SK-N-SH (cell line): ENCODE results near the gene GINS3. TPM values are rescaled to one million over a fixed set of nuclear protein-coding genes. Genes with fewer than 3 reads are reported as not detected.

ENCODE experiments used
- CTCF ChIA-PET: fragments of 300-600, 350-600 bp; formaldehyde crosslinking; extraction: SDS; loops from one replicate; lab custom pipeline; 2021; lab: Yijun Ruan, JAX
- POLR2A ChIA-PET: fragments of 350-600 bp; sonication (Branson Sonifier 250); formaldehyde crosslinking; extraction: SDS; loops from one replicate; lab custom pipeline; 2020; ENCODE audit warnings: antibody characterized with exemption, inconsistent platforms; lab: Yijun Ruan, JAX
- DNase-seq: peaks from one replicate; pipeline ENCODE4 v3.0.0; 2012
- H2AFZ ChIP-seq: fragments of 200-600 bp; sonication (generic); 2 replicates; pipeline ENCODE4 v1.8.1; 2016; ENCODE audit warnings: antibody characterized with exemption, mild to moderate bottlenecking, low read depth
- H3F3A ChIP-seq: fragments of 200-600 bp; sonication (generic); replicated peaks from 2 replicates; pipeline ENCODE3; 2016; ENCODE audit warnings: antibody characterized with exemption, mild to moderate bottlenecking; ENCODE audit not compliant: insufficient read depth
- H3K27ac ChIP-seq, 2 experiments: fragments of 200-500 bp in 1 of 2; fragments of 200-600 bp in 1 of 2; sonication (Bioruptor generic) in 1 of 2; sonication (generic), shearing (Covaris generic) in 1 of 2; 2 replicates each; pipeline versions ENCODE4 v1.5.1 to v1.6.1; 2014 to 2016; ENCODE audit warnings: low read depth in 2 of 2, inconsistent platforms in 1 of 2, low read length in 1 of 2, mild to moderate bottlenecking in 1 of 2, mixed read lengths in 1 of 2
- H3K27me3 ChIP-seq: fragments of 200-600 bp; sonication (generic), shearing (Covaris generic); 2 replicates; pipeline ENCODE4 v1.6.1; 2016; ENCODE audit warnings: mixed run types; ENCODE audit not compliant: insufficient read depth
- H3K36me3 ChIP-seq, 2 experiments: fragments of 200-500 bp in 1 of 2; fragments of 200-600 bp in 1 of 2; sonication (Bioruptor generic) in 1 of 2; sonication (generic) in 1 of 2; replicated peaks in 1 of 2; 2 replicates each; pipeline versions ENCODE3 to v1.5.1; 2014 to 2016; ENCODE audit warnings: low read length in 1 of 2, mild to moderate bottlenecking in 1 of 2; ENCODE audit not compliant: insufficient read depth in 2 of 2, control insufficient read depth in 1 of 2
- H3K4me1 ChIP-seq, 2 experiments: fragments of 200-500 bp in 1 of 2; fragments of 200-600 bp in 1 of 2; sonication (Bioruptor generic) in 1 of 2; sonication (generic), shearing (Covaris generic) in 1 of 2; 2 replicates each; pipeline versions ENCODE4 v1.5.1 to v1.6.1; 2014 to 2016; ENCODE audit warnings: low read depth in 1 of 2, low read length in 1 of 2, mixed run types in 1 of 2; ENCODE audit not compliant: insufficient read depth in 2 of 2, control insufficient read depth in 1 of 2
- H3K4me2 ChIP-seq: fragments of 200-600 bp; sonication (generic), shearing (Covaris generic); 2 replicates; pipeline ENCODE4 v1.6.1; 2017; ENCODE audit warnings: mixed run types
- H3K4me3 ChIP-seq, 2 experiments: fragments of 200-500 bp in 1 of 2; fragments of 200-600 bp in 1 of 2; sonication (Bioruptor generic) in 1 of 2; sonication (generic), shearing (Covaris generic) in 1 of 2; 2 replicates each; pipeline versions ENCODE4 v1.5.1 to v1.8.1; 2014 to 2016; ENCODE audit warnings: low read depth in 2 of 2, inconsistent platforms in 1 of 2, low read length in 1 of 2, mild to moderate bottlenecking in 1 of 2, mixed read lengths in 1 of 2, moderate library complexity in 1 of 2
- H3K79me2 ChIP-seq: fragments of 200-600 bp; sonication (generic); 2 replicates; pipeline ENCODE4 v1.8.1; 2017; ENCODE audit warnings: mild to moderate bottlenecking; ENCODE audit not compliant: insufficient read depth
- H3K9ac ChIP-seq: fragments of 200-600 bp; sonication (generic); 2 replicates; pipeline ENCODE4 v1.6.1; 2017; ENCODE audit warnings: mixed run types
- H3K9me2 ChIP-seq: fragments of 200-600 bp; sonication (generic); 2 replicates; pipeline ENCODE4 v1.6.1; 2017; ENCODE audit warnings: mixed run types
- H3K9me3 ChIP-seq: fragments of 200-600 bp; sonication (generic); 2 replicates; pipeline ENCODE4 v1.6.1; 2017; ENCODE audit warnings: mixed run types, mild to moderate bottlenecking, moderate library complexity
- H4K20me1 ChIP-seq: fragments of 200-600 bp; sonication (generic); 2 replicates; pipeline ENCODE4 v1.6.1; 2017; ENCODE audit warnings: mild to moderate bottlenecking, mixed run types; ENCODE audit not compliant: insufficient read depth
- EZH2phosphoT487 ChIP-seq: fragments of 200-600 bp; sonication (generic); IDR thresholded peaks from 2 replicates; pipeline ENCODE4 v1.6.1; 2017; ENCODE audit warnings: low read depth, mixed run types, mild to moderate bottlenecking, antibody characterized with exemption, moderate library complexity, borderline replicate concordance
- FOSL2 ChIP-seq: IDR thresholded peaks from 2 replicates; pipeline ENCODE4 v1.4.0; 2012; ENCODE audit warnings: low read depth, mild to moderate bottlenecking, moderate library complexity, borderline replicate concordance
- FOXJ3 ChIP-seq: sonication (generic); formaldehyde crosslinking; IDR thresholded peaks from 2 replicates; pipeline ENCODE4 v1.5.1; 2020; ENCODE audit warnings: mild to moderate bottlenecking, missing genetic modification reagents
- GABPA ChIP-seq: IDR thresholded peaks from 2 replicates; pipeline ENCODE4 v1.4.0; 2012; ENCODE audit warnings: low read depth, mild to moderate bottlenecking
- NFIC ChIP-seq: IDR thresholded peaks from 2 replicates; pipeline ENCODE4 v1.4.0; 2012; ENCODE audit warnings: borderline replicate concordance
- NRF1 ChIP-seq: IDR thresholded peaks from 2 replicates; pipeline ENCODE4 v1.6.1; 2012; ENCODE audit warnings: low read depth, mild to moderate bottlenecking, low read length
- POLR2AphosphoS5 ChIP-seq: IDR thresholded peaks from 2 replicates; pipeline ENCODE4 v1.6.1; 2012; ENCODE audit warnings: low read depth, low read length
- SIN3A ChIP-seq: IDR thresholded peaks from 2 replicates; pipeline ENCODE4 v1.6.1; 2012; ENCODE audit warnings: low read depth, mild to moderate bottlenecking, low read length, moderate library complexity, borderline replicate concordance
- SMC3 ChIP-seq: IDR thresholded peaks from 2 replicates; pipeline ENCODE4 v1.6.1; 2012; ENCODE audit warnings: low read depth, low read length, improper control_type of control experiment
- TEAD4 ChIP-seq: IDR thresholded peaks from 2 replicates; pipeline ENCODE4 v1.4.0; 2012; ENCODE audit warnings: mild to moderate bottlenecking, borderline replicate concordance; ENCODE audit not compliant: insufficient read depth
- YY1 ChIP-seq: IDR thresholded peaks from 2 replicates; pipeline ENCODE4 v1.4.0; 2012; ENCODE audit warnings: low read depth, mild to moderate bottlenecking
- WGBS: methylation state at CpG from one replicate; pipeline ENCODE4 v1.1.6; 2017; ENCODE audit warnings: low lambda C conversion rate; 5-methylcytosine and 5-hydroxymethylcytosine counted together
- polyA plus RNA-seq, 3 experiments: library from polyadenylated mRNA; depleted of rRNA; stranded (reverse); fragments of >200 nt; gene quantifications; 2 replicates each; pipeline ENCODE4 v1.2.3, GENCODE V29; 2012
- TF ChIP-seq, protein P1 (sequence below): fragments of 150-350 bp; IDR thresholded peaks from 2 replicates; pipeline ENCODE4 v1.6.1; 2016; ENCODE audit warnings: mild to moderate bottlenecking, low read depth, low read length
- TF ChIP-seq, protein P2 (sequence below): IDR thresholded peaks from 2 replicates; pipeline ENCODE4 v1.4.0; 2012; ENCODE audit warnings: low read depth, borderline replicate concordance

The GINS3 gene
- polyA plus RNA-seq, 1 of the 3 experiments (the other 2 are of a cell fraction): 8.7 TPM

DNA sequence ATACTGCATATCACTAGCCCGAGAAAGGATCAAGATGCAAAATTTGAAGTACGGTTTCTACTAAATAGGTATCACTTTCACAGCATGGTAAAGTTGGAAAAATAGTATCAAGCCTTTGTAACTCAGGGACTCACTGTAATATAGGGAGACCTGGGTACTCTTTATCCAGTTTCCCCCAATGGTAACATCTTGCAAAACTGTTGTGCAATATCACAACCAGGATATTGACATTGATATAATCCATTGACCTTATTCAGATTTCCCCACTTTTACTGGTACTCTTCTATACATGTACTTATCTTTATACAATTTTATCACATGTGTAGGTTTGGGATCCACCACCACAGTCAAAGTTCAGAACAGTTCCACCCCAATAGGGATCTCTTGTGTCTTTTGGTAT lies 20.4 kb upstream of the GINS3 start:
- no peak overlapping the region for H3K27ac ChIP-seq
- WGBS: 83% methylated on average over 2 of the region's 2 CpGs
- TF ChIP-seq YY1 (no peak), POLR2AphosphoS5 (no peak), SIN3A (no peak), EZH2phosphoT487 (no peak), FOSL2 (no peak), SMC3 (no peak), NRF1 (no peak)
- TF ChIP-seq, all 33 proteins: peak for 0
- ChIA-PET CTCF (no interaction called here), POLR2A (no interaction called here)
- Histone ChIP-seq H3K79me2 (no peaks in the 10 kb centered on the region), H3K9ac (no peak overlapping the region), H3K4me1 (no peaks in the 10 kb centered on the region), H3K36me3 (no peaks in the 10 kb centered on the region), H3K9me3 (no peaks in the 10 kb centered on the region), H4K20me1 (no peaks in the 10 kb centered on the region), H3K4me2 (no peak overlapping the region), H2AFZ (no peak overlapping the region), H3K27me3 (no peaks in the 10 kb centered on the region), H3K9me2 (no peaks in the 10 kb centered on the region), H3K4me3 (no peak overlapping the region), H3F3A (no peaks in the 10 kb centered on the region)
- no peak for DNase-seq

DNA sequence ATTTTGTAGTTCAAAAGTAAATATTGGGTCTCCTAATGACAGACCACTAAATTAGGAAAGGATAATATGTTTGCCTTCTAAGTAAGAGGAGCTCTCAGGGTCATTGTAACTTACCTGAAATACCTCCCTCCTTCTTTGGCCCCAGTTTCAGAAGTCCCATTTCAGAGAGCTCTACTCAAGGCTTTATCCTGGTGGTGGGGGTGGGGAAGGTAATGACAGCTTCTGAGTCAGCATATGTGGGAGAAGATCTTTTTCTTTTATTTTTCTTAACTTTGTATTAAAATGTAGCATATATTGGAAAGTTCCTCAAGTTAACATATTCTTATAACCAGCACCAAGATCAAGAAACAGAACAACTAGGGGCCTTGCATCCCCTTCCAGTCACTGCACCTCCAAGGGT lies 16.9 kb upstream of the GINS3 start:
- no peak overlapping the region for H3K9ac ChIP-seq
- no peak overlapping the region for H3K27ac ChIP-seq
- no peaks in the 10 kb centered on the region for H4K20me1 ChIP-seq
- no peaks in the 10 kb centered on the region for H3K9me3 ChIP-seq
- no peaks in the 10 kb centered on the region for H3K79me2 ChIP-seq
- TF ChIP-seq TEAD4 (no peak), FOXJ3 (CRISPR knock-in tag) (no peak), GABPA (no peak), POLR2AphosphoS5 (no peak)
- TF ChIP-seq, protein P1, sequence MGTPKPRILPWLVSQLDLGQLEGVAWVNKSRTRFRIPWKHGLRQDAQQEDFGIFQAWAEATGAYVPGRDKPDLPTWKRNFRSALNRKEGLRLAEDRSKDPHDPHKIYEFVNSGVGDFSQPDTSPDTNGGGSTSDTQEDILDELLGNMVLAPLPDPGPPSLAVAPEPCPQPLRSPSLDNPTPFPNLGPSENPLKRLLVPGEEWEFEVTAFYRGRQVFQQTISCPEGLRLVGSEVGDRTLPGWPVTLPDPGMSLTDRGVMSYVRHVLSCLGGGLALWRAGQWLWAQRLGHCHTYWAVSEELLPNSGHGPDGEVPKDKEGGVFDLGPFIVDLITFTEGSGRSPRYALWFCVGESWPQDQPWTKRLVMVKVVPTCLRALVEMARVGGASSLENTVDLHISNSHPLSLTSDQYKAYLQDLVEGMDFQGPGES: no peak
- no peak for DNase-seq
- no peaks in the 10 kb centered on the region for H3K27me3 ChIP-seq
- H3F3A ChIP-seq: peaks cover 11% of the 10 kb centered on the region
- no peak overlapping the region for H3K4me3 ChIP-seq
- H3K4me1 ChIP-seq: no peaks in the 10 kb centered on the region; a peak in 1 of 4 replicates
- H3K9me2 ChIP-seq: no peaks in the 10 kb centered on the region
- no peak overlapping the region for H2AFZ ChIP-seq
- ChIA-PET POLR2A (no interaction called here), CTCF (interaction anchor here (1.1 to 1.7 kb wide), 4 partner anchors 17 to 112 kb away, joined by 3 to 5 read pairs (median 4); partner anchors contain the start of gene GINS3)
- no peaks in the 10 kb centered on the region for H3K36me3 ChIP-seq
- no peak overlapping the region for H3K4me2 ChIP-seq

DNA sequence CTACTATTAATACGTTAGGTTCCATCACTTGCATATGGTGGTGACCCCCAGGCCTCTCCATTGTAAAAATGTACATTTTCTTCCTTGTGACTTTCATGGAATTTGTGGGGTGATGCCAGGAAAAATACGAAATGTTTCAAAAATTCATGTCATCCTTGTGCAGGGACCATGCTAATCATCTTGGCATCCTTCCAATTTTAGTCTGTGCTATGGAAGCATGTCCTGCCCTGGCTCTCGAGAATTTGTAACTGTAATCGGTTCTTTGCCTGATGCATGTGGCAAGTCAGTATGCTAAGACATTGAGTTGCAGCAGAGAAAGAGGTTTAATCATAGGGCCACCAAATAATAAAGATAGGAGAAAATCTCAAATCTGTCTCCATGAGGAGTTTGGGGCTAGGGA lies 14.3 kb upstream of the GINS3 start:
- no peaks in the 10 kb centered on the region for H4K20me1 ChIP-seq
- no peak overlapping the region for H3K9ac ChIP-seq
- no peaks in the 10 kb centered on the region for H3K27me3 ChIP-seq
- H3K79me2 ChIP-seq: no peaks in the 10 kb centered on the region
- ChIA-PET POLR2A (no interaction called here), CTCF (no interaction called here)
- peaks cover 11% of the 10 kb centered on the region for H3F3A ChIP-seq
- TF ChIP-seq NFIC: peak; percentile 60
- TF ChIP-seq, protein P2, sequence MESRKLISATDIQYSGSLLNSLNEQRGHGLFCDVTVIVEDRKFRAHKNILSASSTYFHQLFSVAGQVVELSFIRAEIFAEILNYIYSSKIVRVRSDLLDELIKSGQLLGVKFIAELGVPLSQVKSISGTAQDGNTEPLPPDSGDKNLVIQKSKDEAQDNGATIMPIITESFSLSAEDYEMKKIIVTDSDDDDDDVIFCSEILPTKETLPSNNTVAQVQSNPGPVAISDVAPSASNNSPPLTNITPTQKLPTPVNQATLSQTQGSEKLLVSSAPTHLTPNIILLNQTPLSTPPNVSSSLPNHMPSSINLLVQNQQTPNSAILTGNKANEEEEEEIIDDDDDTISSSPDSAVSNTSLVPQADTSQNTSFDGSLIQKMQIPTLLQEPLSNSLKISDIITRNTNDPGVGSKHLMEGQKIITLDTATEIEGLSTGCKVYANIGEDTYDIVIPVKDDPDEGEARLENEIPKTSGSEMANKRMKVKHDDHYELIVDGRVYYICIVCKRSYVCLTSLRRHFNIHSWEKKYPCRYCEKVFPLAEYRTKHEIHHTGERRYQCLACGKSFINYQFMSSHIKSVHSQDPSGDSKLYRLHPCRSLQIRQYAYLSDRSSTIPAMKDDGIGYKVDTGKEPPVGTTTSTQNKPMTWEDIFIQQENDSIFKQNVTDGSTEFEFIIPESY: no peak
- H3K36me3 ChIP-seq: no peaks in the 10 kb centered on the region
- 54% methylated on average over 4 of the region's 4 CpGs for WGBS
- DNase-seq: no peak
- H3K4me1 ChIP-seq: no peaks in the 10 kb centered on the region; a peak in 1 of 4 replicates
- peak overlapping the region in 1 of 2 experiments; percentile 53; a peak in 2 of 4 replicates for H3K27ac ChIP-seq
- H2AFZ ChIP-seq: no peak overlapping the region; the same call in 1 of the 2 replicates
- no peaks in the 10 kb centered on the region for H3K9me3 ChIP-seq
- H3K4me3 ChIP-seq: no peak overlapping the region
- no peaks in the 10 kb centered on the region for H3K9me2 ChIP-seq
- H3K4me2 ChIP-seq: 0 out of 2 replicates have a peak overlapping the region, but pooled peaks have one; percentile 22
